Measurements from ENCODE around the gene STARD6. TPM values are rescaled to one million over a fixed set of nuclear protein-coding genes. Genes with fewer than 3 reads are reported as not detected.

The STARD6 gene, protein sequence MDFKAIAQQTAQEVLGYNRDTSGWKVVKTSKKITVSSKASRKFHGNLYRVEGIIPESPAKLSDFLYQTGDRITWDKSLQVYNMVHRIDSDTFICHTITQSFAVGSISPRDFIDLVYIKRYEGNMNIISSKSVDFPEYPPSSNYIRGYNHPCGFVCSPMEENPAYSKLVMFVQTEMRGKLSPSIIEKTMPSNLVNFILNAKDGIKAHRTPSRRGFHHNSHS
- not detected for total RNA-seq
- polyA plus RNA-seq, result not detected

DNA sequence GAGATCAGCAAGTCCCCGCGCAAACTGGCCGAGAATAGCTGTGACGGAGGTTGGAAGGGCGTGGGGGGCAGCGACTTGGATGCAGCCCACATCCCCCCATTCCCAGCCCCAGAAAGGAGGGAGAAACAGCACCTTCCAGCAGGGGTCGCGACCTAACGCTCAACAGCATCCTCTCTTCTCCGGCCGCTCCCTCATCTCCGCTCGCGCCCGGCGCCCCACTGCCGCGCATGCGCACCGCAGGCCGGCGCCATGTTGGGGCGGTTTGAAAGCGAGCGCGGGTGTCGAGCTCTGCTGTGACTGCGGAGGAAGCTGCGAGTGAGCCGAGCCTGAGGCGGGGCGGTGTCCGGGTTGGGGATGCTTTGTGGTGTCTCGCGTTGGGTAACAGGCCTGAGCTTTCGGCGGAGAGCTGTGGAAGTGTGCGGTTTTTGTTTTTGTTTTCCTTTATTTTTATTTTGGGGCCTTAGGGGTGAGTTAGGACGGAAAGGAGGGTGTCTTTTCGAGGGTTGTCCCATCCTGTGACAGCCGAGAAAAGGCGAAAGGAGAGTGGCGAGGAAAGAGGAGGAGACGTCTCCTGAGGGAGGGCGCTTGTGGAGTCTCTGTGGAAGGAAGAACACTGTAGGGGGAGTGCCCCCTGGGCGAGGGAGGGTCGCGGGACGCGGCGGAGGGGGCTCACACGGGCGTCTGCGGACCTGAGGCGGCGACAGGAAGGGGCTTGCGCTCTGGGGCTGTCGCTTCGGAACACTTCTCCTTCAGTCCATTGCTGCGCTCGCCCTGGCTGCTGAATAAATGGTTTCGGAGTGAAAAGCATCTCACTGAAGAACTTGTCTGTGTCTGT, at the start of gene STARD6, which contains the start of gene C18orf54:
TSS of gene STARD6 (minus strand) at position 199 of the 835 bp plus-strand sequence. CDS start 3,285 bp downstream, outside the sequence.
TSS of gene C18orf54 (plus strand) at position 247 of the 835 bp plus-strand sequence. CDS start 2,667 bp downstream, outside the sequence.
- Histone ChIP-seq H3K9me3 (ENCODE audit: control insufficient read depth in 4 of 4, low read length in 3 of 4) (no peaks in the 10 kb centered on the region), H3K4me3 (ENCODE audit: low read depth in 1 of 3, low read length in 3 of 3) (peak within 1 kb of the TSS; percentile 62 to 91 (median 66)), H3K27ac (ENCODE audit: low read depth in 1 of 2, low read length in 2 of 2) (peak within 1 kb of the TSS; percentile 9 to 54), H3K36me3 (ENCODE audit: control insufficient read depth in 4 of 4, insufficient read depth in 3 of 4, low read depth in 1 of 4, low read length in 3 of 4) (no peaks in the 10 kb centered on the region), H3K9ac (ENCODE audit: low read depth in 1 of 2, low read length in 2 of 2) (peak within 1 kb of the TSS; percentile 27 to 44), H3K4me1 (ENCODE audit: control insufficient read depth in 4 of 4, insufficient read depth in 4 of 4, low read length in 3 of 4) (peaks cover 0 to 19% (median 11%) of the 10 kb centered on the region in 4 donors), H3K27me3 (ENCODE audit: control insufficient read depth in 4 of 4, insufficient read depth in 4 of 4, low read length in 3 of 4) (no peaks in the 10 kb centered on the region)
- DNase-seq (ENCODE audit: low spot score), result peak; percentile 87
- under 1% methylated on average over 62 of the region's 62 CpGs for WGBS
- TF ChIP-seq HNF4A (conservative IDR thresholded peaks at IDR 0.05), result no peak
- TF ChIP-seq, protein P1, sequence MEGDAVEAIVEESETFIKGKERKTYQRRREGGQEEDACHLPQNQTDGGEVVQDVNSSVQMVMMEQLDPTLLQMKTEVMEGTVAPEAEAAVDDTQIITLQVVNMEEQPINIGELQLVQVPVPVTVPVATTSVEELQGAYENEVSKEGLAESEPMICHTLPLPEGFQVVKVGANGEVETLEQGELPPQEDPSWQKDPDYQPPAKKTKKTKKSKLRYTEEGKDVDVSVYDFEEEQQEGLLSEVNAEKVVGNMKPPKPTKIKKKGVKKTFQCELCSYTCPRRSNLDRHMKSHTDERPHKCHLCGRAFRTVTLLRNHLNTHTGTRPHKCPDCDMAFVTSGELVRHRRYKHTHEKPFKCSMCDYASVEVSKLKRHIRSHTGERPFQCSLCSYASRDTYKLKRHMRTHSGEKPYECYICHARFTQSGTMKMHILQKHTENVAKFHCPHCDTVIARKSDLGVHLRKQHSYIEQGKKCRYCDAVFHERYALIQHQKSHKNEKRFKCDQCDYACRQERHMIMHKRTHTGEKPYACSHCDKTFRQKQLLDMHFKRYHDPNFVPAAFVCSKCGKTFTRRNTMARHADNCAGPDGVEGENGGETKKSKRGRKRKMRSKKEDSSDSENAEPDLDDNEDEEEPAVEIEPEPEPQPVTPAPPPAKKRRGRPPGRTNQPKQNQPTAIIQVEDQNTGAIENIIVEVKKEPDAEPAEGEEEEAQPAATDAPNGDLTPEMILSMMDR (IDR thresholded peaks at IDR 0.05; ENCODE audit: low read depth, low read length, missing input control), result no peak
- no peak for TF ChIP-seq TAF1 (conservative IDR thresholded peaks at IDR 0.05)
- TF ChIP-seq FOXA2 (IDR thresholded peaks at IDR 0.05), result no peak
- no peak for TF ChIP-seq GABPA (IDR thresholded peaks at IDR 0.05 in 1 of 2, conservative IDR thresholded peaks at IDR 0.05 in 1 of 2)
- TF ChIP-seq, protein P2, sequence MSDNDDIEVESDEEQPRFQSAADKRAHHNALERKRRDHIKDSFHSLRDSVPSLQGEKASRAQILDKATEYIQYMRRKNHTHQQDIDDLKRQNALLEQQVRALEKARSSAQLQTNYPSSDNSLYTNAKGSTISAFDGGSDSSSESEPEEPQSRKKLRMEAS (IDR thresholded peaks at IDR 0.05), result no peak
- TF ChIP-seq, protein P3, sequence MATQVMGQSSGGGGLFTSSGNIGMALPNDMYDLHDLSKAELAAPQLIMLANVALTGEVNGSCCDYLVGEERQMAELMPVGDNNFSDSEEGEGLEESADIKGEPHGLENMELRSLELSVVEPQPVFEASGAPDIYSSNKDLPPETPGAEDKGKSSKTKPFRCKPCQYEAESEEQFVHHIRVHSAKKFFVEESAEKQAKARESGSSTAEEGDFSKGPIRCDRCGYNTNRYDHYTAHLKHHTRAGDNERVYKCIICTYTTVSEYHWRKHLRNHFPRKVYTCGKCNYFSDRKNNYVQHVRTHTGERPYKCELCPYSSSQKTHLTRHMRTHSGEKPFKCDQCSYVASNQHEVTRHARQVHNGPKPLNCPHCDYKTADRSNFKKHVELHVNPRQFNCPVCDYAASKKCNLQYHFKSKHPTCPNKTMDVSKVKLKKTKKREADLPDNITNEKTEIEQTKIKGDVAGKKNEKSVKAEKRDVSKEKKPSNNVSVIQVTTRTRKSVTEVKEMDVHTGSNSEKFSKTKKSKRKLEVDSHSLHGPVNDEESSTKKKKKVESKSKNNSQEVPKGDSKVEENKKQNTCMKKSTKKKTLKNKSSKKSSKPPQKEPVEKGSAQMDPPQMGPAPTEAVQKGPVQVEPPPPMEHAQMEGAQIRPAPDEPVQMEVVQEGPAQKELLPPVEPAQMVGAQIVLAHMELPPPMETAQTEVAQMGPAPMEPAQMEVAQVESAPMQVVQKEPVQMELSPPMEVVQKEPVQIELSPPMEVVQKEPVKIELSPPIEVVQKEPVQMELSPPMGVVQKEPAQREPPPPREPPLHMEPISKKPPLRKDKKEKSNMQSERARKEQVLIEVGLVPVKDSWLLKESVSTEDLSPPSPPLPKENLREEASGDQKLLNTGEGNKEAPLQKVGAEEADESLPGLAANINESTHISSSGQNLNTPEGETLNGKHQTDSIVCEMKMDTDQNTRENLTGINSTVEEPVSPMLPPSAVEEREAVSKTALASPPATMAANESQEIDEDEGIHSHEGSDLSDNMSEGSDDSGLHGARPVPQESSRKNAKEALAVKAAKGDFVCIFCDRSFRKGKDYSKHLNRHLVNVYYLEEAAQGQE (IDR thresholded peaks at IDR 0.05), result no peak
- TF ChIP-seq, protein P4, sequence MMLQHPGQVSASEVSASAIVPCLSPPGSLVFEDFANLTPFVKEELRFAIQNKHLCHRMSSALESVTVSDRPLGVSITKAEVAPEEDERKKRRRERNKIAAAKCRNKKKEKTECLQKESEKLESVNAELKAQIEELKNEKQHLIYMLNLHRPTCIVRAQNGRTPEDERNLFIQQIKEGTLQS (IDR thresholded peaks at IDR 0.05), result no peak
- peak; percentile 41 for TF ChIP-seq NR2F2 (IDR thresholded peaks at IDR 0.05)
- TF ChIP-seq HNF4G (IDR thresholded peaks at IDR 0.05), result no peak
- TF ChIP-seq EGR1 (IDR thresholded peaks at IDR 0.05; ENCODE audit: low read depth in 2 of 2), result no peak
- no peak for TF ChIP-seq RXRA (IDR thresholded peaks at IDR 0.05)
- no peak for TF ChIP-seq RAD21 (IDR thresholded peaks at IDR 0.05)
- peak; percentile 98 for TF ChIP-seq YY1 (IDR thresholded peaks at IDR 0.05)
- no peak for TF ChIP-seq SP1 (IDR thresholded peaks at IDR 0.05)

DNA sequence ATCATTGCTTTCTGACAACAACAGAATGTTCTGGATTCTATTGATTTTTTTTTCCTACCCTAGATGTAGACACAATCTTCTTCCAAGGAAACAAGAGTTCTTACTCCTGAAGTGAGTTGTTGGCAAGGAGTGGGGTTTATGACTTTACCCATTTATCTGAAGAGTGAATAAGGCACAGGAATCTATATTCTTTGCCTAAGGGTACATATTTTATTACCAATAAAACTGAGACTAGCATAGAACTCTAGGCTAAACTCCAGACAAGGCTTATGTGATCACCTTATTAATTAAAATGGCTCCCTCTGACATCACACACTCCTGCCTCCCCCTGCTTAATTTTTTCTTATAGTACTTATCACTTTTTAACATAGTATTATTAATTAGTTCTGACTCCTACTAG, 47.6 kb upstream of the STARD6 start:
- H3K9ac ChIP-seq (ENCODE audit: low read depth in 1 of 2, low read length in 2 of 2), result no peak overlapping the region
- H3K27ac ChIP-seq (ENCODE audit: low read depth in 1 of 2, low read length in 2 of 2), result no peak overlapping the region
- no peaks in the 10 kb centered on the region for H3K9me3 ChIP-seq (ENCODE audit: control insufficient read depth in 4 of 4, low read length in 3 of 4)
- H3K27me3 ChIP-seq (ENCODE audit: control insufficient read depth in 4 of 4, insufficient read depth in 4 of 4, low read length in 3 of 4), result no peaks in the 10 kb centered on the region
- no peak for DNase-seq (ENCODE audit: low spot score)
- H3K4me1 ChIP-seq (ENCODE audit: control insufficient read depth in 4 of 4, insufficient read depth in 4 of 4, low read length in 3 of 4), result no peaks in the 10 kb centered on the region
- H3K4me3 ChIP-seq (ENCODE audit: low read depth in 1 of 3, low read length in 3 of 3), result no peak overlapping the region
- H3K36me3 ChIP-seq (ENCODE audit: control insufficient read depth in 4 of 4, insufficient read depth in 3 of 4, low read depth in 1 of 4, low read length in 3 of 4), result no peaks in the 10 kb centered on the region
- no peak for TF ChIP-seq FOXA1 (IDR thresholded peaks at IDR 0.05)
- TF ChIP-seq SP1 (IDR thresholded peaks at IDR 0.05), result no peak
- TF ChIP-seq, protein P1 (IDR thresholded peaks at IDR 0.05; ENCODE audit: low read depth, low read length, missing input control), result no peak
- no peak for TF ChIP-seq NR2F2 (IDR thresholded peaks at IDR 0.05)
- TF ChIP-seq HNF4A (conservative IDR thresholded peaks at IDR 0.05), result no peak
- TF ChIP-seq YY1 (IDR thresholded peaks at IDR 0.05), result no peak
- TF ChIP-seq, protein P4 (IDR thresholded peaks at IDR 0.05), result no peak
- TF ChIP-seq TAF1 (conservative IDR thresholded peaks at IDR 0.05), result no peak
- TF ChIP-seq JUND (IDR thresholded peaks at IDR 0.05), result no peak
- TF ChIP-seq, protein P5, sequence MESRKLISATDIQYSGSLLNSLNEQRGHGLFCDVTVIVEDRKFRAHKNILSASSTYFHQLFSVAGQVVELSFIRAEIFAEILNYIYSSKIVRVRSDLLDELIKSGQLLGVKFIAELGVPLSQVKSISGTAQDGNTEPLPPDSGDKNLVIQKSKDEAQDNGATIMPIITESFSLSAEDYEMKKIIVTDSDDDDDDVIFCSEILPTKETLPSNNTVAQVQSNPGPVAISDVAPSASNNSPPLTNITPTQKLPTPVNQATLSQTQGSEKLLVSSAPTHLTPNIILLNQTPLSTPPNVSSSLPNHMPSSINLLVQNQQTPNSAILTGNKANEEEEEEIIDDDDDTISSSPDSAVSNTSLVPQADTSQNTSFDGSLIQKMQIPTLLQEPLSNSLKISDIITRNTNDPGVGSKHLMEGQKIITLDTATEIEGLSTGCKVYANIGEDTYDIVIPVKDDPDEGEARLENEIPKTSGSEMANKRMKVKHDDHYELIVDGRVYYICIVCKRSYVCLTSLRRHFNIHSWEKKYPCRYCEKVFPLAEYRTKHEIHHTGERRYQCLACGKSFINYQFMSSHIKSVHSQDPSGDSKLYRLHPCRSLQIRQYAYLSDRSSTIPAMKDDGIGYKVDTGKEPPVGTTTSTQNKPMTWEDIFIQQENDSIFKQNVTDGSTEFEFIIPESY (IDR thresholded peaks at IDR 0.05), result no peak
- TF ChIP-seq, protein P2 (IDR thresholded peaks at IDR 0.05), result no peak
- TF ChIP-seq FOXA2 (IDR thresholded peaks at IDR 0.05), result no peak
- TF ChIP-seq EGR1 (IDR thresholded peaks at IDR 0.05; ENCODE audit: low read depth in 2 of 2), result no peak
- no peak for TF ChIP-seq GABPA (IDR thresholded peaks at IDR 0.05 in 1 of 2, conservative IDR thresholded peaks at IDR 0.05 in 1 of 2)
